HG03442 (cell line): ENCODE data around the gene SNRPA1.

Source experiments
- ATAC-seq: cut with Tn5 transposase; IDR thresholded peaks from one replicate; pipeline ENCODE4 v1.9.1; 2021; ENCODE audit warnings: mild to moderate bottlenecking, moderate library complexity; ENCODE audit not compliant: unreplicated experiment

Gene SNRPA1

DNA sequence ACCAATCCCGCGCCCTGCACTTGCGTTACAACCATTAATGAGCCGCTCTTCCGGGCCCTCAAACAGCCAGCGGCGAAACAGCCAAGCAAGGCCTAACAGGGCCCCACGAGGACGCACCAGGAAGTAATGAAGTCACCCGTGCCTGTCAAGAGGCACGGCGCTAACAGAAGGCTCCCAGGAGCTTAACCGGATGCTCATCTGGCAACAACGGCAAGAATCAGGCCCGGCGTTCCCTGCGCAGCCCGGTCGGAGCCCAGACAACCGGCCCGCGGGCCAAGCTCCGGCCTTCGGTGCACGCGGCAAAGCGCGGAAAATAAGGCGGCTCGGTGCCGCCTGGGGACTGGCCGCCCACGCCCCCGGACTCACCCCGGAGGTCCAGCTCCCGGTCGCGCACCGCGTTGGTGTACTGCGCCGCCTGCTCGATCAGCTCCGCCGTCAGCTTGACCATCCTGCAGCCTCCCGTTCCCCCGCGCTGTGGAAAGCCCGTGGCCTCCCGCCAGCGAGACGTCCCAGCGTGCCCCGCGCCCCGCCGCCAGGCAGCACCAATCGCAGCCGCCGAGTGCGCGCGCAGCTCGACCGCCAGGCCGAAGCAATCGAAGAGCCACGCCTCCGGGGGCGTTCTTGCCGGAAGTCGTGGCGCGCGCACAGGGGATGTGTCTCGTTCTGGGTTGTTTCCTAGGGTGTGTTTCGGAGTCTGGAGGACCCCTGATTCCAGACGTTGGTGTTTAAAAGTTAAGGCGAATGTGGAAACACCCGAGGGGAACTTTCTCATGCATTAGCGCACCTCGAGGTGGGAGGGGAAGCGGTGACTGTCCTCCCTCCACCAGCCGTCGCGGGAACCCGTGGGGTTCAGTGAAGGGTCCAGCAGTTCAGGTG lies at the start of gene SNRPA1:
TSS of gene SNRPA1 (minus strand) at position 518 of the 876 bp plus-strand sequence. CDS start at position 448, 70 bp downstream.
- ATAC-seq, result peak; percentile 72

- no peak for ATAC-seq
Measured at GRCh38 chr15:101342056-101342455, 47.0 kb upstream of the SNRPA1 start.

DNA sequence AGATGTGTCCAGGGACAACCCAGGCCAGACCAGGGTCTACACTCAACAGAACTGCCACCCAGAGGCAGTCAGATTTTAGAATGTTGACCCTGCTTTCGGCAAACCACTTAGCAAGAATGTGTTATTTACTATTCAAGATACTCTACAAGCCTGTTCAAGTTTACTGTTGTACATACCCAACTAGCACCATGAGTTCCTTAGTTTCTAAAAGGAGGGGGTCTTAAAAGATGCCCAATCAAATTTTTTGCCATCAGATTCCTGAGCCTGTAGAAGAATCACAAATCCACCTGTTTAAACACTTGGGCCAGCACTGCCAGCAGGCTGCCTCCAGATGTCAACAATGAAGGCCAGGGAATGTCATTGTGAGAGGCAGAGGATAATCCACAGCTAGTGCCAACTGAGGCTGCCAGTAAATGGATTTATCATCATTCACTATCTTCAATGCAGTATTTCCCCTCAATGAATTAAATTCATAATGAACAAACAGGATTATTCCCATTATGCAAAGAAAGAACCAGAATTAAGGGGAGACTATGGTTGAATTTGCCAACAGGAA lies 43.5 kb upstream of the SNRPA1 start:
- no peak for ATAC-seq

DNA sequence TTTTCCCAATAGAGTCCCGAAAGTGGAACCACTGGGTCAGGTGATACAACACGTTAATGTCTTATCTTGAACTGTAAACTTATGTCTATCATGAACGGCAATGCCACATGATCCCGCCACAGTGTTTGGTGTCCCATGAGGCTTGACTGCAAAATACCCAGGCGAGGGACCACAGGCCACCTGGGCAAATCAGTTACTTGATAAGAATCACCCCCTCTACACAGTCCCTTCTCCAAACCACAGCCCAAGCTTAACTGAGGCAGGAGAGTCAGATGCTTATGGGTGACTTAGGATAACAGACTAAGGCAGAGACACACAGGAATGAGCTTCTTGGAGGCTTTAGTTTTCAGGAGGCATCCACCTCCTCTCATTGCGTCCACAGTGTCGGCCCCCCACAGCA lies 42.9 kb upstream of the SNRPA1 start:
- ATAC-seq, result no peak

DNA sequence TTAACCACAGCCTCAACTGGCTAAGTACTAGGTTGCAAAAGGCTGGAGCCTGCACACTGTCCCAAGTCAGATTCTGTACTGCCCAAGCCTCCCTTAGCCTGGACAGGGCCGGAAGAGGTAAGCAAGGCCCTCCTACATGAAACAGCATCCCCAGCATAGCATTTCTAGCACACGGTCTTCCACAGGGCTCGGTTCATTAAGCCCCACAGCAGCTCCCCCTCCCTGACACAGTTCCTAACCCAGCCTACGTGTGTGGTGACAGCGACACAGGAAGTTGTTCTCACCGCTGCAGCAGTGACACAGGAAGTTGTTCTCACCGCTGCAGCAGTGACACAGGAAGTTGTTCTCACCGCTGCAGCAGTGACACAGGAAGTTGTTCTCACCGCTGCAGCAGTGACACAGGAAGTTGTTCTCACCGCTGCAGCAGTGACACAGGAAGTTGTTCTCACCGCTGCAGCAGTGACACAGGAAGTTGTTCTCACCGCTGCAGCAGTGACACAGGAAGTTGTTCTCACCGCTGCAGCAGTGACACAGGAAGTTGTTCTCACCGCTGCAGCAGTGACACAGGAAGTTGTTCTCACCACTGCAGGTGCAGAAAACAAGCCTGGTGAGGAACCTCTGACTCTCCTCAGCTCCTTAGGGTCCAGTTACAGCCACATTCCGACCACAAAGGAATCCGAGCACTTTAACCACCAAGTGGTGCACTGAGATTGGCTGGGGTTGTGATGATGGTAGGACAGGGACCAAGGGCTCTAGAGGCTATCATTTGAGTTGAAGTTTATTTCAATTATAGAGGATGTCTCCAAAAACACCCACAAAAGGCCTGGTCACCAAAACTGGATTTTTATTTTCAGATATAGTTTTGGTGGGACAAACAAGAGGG lies 39.1 kb upstream of the SNRPA1 start:
- peak; percentile 50 for ATAC-seq

GRCh38 chr15:101332061-101332467 lies 37.0 kb upstream of the SNRPA1 start:
- no peak for ATAC-seq

DNA sequence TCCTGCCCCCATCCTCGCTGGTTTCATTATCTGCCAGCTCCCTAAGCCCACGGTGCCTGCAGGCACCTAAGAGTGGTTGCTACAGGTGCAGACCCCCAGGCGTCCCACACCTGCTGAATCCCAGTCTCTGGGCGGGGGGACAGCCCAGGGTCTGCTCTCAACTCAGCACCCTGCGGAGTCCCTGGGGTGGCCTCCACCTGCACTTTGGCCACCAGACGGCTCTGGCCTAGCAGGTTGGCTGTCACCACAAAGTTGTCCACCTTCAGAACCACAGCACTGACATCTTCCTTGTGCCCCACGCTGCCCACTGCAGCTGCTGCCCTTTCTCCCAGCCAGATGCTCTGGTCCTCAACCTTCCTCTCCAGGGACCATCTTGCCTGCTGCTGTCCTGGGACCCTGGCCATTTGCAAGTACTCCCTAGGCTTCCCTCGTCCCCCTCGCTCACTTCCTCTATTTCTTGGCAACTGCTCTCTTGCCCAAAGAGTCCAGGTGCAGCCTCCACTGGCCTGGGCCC lies 34.9 kb upstream of the SNRPA1 start:
- no peak for ATAC-seq

- ATAC-seq, result no peak
Measured at GRCh38 chr15:101329309-101329863, 34.3 kb upstream of the SNRPA1 start.

GRCh38 chr15:101328001-101328400 lies 33.0 kb upstream of the SNRPA1 start:
- no peak for ATAC-seq

DNA sequence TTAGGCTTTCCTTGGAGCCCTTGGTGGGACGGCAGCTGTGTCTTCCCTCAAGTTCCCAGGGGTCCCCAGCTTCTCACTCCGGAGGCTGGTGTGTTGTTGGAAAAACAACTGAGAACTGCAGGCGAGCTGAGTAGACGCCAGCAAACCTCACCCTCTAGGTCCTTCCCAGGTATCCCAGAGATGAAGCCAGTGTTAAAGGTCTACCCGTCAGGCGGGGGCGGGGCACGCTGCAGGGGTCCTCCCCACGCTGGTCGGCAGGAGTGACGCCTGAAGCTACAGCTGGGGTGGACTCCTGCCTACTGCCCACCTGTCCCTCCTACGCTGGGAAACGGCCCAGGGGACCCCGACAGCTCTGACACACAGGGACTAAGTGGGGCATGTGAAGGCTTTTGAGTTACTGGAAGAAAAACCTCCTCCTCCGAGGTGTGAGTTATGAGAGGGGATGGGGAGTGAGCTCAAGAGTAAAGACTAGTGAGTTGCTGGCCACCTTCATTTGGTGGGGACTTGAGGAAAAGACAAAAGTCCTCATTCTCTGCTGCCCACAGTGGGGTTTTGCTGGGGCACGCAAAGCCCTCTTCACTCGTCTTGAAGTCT lies 32.2 kb upstream of the SNRPA1 start:
- no peak for ATAC-seq

DNA sequence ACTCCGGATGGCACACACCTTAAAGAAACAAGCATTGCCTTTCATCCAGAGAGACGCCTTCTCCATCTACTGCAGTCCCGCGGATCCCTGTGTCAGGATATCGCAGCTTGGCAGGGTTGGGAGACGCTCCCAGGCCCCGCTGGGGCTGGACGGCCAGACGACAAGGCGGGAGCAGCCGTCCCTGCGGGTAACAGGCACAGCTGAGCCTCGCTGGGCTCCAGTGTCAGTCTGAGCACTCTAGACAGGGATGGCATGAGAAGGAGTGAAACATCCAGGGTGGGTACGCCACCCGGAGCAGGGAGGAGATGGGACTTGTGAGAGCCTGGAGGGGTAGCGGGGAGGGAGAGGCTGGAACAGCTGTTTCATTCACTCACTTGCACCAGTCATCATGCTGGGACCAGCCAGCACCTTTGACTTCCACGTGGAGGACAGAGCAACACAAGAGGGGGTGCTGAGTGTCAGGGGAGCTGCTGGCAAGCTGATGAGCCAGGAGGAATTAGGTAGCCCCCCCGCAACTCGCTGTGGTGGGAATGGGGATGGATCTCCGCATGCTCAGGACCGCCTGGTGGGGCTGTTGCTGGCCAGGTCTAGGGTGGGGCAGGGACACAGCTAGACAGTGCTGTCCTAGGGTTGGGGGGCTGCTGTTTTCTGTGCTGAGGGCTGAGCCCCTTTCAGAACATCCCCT lies 31.6 kb upstream of the SNRPA1 start:
- ATAC-seq, result no peak

GRCh38 chr15:101326026-101326315 lies 30.9 kb upstream of the SNRPA1 start:
- ATAC-seq, result no peak

DNA sequence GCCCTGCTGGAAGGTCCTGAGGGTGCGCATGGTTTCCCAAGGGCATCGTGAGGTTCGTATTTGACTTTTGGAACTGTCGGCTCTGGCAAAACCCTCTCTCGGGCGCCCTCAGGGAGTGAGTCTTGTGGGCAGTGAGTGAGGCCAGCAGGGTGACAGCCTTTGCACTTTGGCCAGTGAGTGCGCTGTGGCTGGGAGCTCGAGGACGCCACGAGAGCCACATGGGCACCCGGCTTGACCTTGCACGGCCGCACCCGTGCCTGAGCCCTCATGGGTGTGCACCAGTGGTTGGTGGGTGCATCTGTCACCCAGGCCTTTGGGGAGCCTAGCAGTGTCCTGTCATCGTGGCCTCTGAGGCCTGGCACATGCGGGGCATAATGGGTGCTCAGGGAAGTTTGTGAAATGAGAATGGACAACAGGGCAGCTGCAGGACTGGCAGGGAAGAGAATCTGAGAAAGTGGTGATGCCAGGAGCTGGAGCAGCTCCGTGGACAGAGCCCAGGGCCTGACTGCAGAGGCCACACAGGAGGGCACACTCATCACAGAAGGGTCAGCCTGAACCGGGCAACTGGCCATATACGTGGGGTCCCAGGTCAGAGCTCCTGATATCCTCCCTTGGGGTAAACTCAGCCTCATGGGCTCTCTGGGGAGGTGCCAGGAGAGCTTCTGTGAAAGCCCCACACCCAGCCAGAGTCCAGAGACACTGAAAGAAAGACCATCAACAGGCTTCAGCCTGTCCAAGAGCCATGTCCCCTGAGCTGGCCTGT lies 30.4 kb upstream of the SNRPA1 start:
- ATAC-seq, result no peak

- no peak for ATAC-seq
Measured at GRCh38 chr15:101324524-101325177, 29.6 kb upstream of the SNRPA1 start.

DNA sequence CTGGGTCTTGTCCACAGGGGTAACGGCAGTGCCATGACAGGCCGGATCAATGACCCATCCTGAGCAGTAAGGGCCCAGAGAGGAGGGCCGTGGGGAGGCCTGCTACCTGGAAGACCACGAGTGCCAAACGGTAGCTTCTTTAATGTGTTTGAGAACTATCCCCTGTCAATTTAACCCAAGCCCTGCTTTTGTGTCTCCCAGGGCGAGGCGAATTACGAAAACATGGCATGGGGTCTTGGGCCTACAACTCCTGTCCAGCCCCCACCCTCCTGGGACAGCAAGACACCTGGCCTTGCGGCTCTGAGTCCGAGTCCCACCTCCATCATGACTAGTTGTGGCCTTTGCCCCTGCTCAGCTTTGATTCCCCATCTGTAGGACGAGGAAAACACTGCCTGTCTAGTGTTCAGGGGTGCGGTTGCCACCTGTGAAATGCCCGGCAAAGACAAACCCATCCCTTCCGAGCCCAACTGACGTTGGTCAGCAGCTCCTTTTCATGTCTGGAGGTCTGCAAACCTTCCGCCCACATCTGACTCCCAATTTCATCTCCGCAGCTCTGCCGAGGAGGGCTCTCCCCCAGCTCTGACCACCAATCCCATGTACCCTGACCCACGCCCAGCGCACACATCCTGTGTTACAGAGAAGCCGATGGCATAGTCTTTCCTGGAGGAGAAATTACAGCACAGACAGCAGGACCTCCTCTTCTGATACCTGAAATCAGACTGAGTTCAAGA lies 28.9 kb upstream of the SNRPA1 start:
- ATAC-seq, result no peak

- ATAC-seq, result no peak
Measured at GRCh38 chr15:101322854-101323477, 27.9 kb upstream of the SNRPA1 start.

DNA sequence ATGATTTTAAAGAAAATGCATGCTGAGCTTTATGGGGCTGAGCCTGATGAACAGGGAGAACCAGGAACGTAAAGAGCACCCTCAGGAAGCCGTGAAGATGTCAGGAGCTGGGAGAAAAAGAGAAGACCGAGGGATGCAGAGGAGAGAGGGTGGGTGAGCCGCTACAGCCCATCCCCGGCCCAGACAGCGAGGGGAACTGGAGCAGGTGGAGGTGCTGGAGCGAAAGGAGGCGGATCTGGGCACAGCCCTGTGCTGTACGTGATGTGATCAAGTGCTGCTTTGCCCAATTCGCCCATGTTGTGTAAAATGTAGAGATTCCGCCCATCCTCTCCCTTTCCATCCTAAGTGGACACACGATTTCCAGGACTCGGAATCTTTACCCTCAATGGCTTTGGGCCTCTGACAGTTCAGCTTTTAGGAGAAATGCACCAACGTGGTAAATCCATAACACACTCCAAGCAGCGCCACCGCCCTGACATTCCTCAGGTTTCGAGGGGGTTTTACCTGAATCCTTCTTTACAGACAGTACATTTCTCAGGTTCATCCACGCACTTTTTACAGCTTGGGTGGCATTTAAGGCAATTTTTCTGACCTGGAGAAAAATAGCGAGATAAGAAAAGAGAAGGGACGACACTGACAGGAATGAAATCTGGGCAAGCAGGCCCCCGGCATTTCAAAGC lies 27.1 kb upstream of the SNRPA1 start:
- no peak for ATAC-seq
